A673 (cell line): ENCODE measurements around the gene SERF2. TPM values are rescaled to one million over a fixed set of nuclear protein-coding genes. Genes with fewer than 3 reads are reported as not detected.

Experiments
- BruUV-seq: library from RNA; stranded (reverse); fragments of 400-500 nt; replicated peaks from 2 replicates; lab custom pipeline; 2021; lab: Mats Ljungman, UMichigan
- CTCF ChIA-PET: fragments of 300-600 bp; sonication (Branson Sonifier 250); formaldehyde crosslinking; loops from one replicate; lab custom pipeline; 2022; ENCODE audit warnings: antibody characterized with exemption; lab: Charles Lee
- POLR2A ChIA-PET: fragments of 300-600 bp; sonication (Branson Sonifier 250); formaldehyde crosslinking; loops from one replicate; lab custom pipeline; 2022; ENCODE audit warnings: antibody characterized with exemption; ENCODE audit not compliant: low non-redundant PET; lab: Charles Lee
- DNase-seq: peaks from one replicate; pipeline ENCODE4 v3.0.0-alpha.2; 2015; ENCODE audit warnings: low spot score
- H3K27ac ChIP-seq: fragments of 200-600 bp; sonication (generic); 2 replicates; pipeline ENCODE4 v1.5.1; 2016; ENCODE audit warnings: mixed run types, low read depth, mild to moderate bottlenecking, mixed read lengths, antibody characterized with exemption, low read length; ENCODE audit not compliant: poor library complexity, severe bottlenecking
- H3K27me3 ChIP-seq: fragments of 200-600 bp; sonication (generic); replicated peaks from 2 replicates; pipeline ENCODE4 v1.6.1; 2017; ENCODE audit warnings: mixed run types, low read depth, mild to moderate bottlenecking, mixed read lengths, antibody characterized with exemption, low read length; ENCODE audit not compliant: insufficient read depth, poor library complexity
- H3K36me3 ChIP-seq: fragments of 200-600 bp; sonication (generic); 2 replicates; pipeline ENCODE4 v1.6.1; 2016; ENCODE audit warnings: mixed run types, mild to moderate bottlenecking, mixed read lengths, antibody characterized with exemption, low read length; ENCODE audit not compliant: insufficient read depth, poor library complexity, severe bottlenecking
- H3K4me1 ChIP-seq: fragments of 200-600 bp; sonication (generic); 2 replicates; pipeline ENCODE4 v1.6.1; 2017; ENCODE audit warnings: mixed run types, mild to moderate bottlenecking, mixed read lengths, antibody characterized with exemption, low read length; ENCODE audit not compliant: insufficient read depth, poor library complexity, severe bottlenecking
- H3K4me3 ChIP-seq: fragments of 200-600 bp; sonication (generic); 2 replicates; pipeline ENCODE4 v1.5.1; 2016; ENCODE audit warnings: low read depth, mixed run types, mild to moderate bottlenecking, mixed read lengths, low read length; ENCODE audit not compliant: poor library complexity, severe bottlenecking
- H3K9me3 ChIP-seq: fragments of 200-600 bp; sonication (generic); 2 replicates; pipeline ENCODE4 v1.6.1; 2016; ENCODE audit warnings: mixed run types, low read depth, mild to moderate bottlenecking, mixed read lengths, antibody characterized with exemption, low read length; ENCODE audit not compliant: poor library complexity, severe bottlenecking
- CTCF ChIP-seq: fragments of 300-800, 200-600 bp; sonication (generic); conservative IDR thresholded peaks from 2 replicates; pipeline ENCODE4 v1.5.1; 2017; ENCODE audit warnings: low read depth, mild to moderate bottlenecking, antibody characterized with exemption, low read length, moderate library complexity, mixed read lengths
- EZH2 ChIP-seq: fragments of 200-600 bp; sonication (generic); IDR thresholded peaks from 2 replicates; pipeline ENCODE4 v1.6.1; 2017; ENCODE audit warnings: borderline replicate concordance, low read depth, mild to moderate bottlenecking, mixed read lengths, antibody characterized with exemption, low read length; ENCODE audit not compliant: poor library complexity, severe bottlenecking
- intact Hi-C: fragments of 100-400 bp; cut with micrococcal nuclease; formaldehyde crosslinking; loops from one replicate; pipeline ENCODE4 v1.10.0; 2022; ENCODE audit not compliant: unreplicated experiment
- total RNA-seq: library from RNA; stranded (reverse); gene quantifications from 2 replicates; pipeline ENCODE4 v1.2.3, GENCODE V29; 2021

The SERF2 gene
- total RNA-seq, 1 experiment from 2014 or later: 632 TPM

- intact Hi-C loops: no loop called here
- ChIA-PET POLR2A (no interaction called here), CTCF (interaction anchor here (0.5 kb wide), 1 partner anchor 25 kb away, joined by 3 read pairs; no protein-coding TSS in a partner anchor)
- TF ChIP-seq EZH2 (no peak), CTCF (no peak)
- BruUV-seq: no TSS peak
- Histone ChIP-seq H3K27me3 (no peaks in the 10 kb centered on the region), H3K4me3 (no peak overlapping the region), H3K4me1 (peaks cover 11% of the 10 kb centered on the region), H3K27ac (no peak overlapping the region), H3K9me3 (no peaks in the 10 kb centered on the region), H3K36me3 (peaks cover 56% of the 10 kb centered on the region)
- DNase-seq: no peak
These were observed 19.5 kb upstream of the SERF2 start for GRCh38 chr15:43772624-43773023.

- BruUV-seq: TSS peak; percentile 29
- H3K27ac ChIP-seq: peak overlapping the region; percentile 33
- H3K9me3 ChIP-seq: no peaks in the 10 kb centered on the region
- ChIA-PET CTCF (no interaction called here), POLR2A (no interaction called here)
- intact Hi-C loops: no loop called here
- no peaks in the 10 kb centered on the region for H3K27me3 ChIP-seq
- no peak for TF ChIP-seq CTCF
- H3K4me1 ChIP-seq: peaks cover 11% of the 10 kb centered on the region
- H3K4me3 ChIP-seq: no peak overlapping the region
- no peak for DNase-seq
- H3K36me3 ChIP-seq: peaks cover 43% of the 10 kb centered on the region
These were observed 18.1 kb upstream of the SERF2 start for GRCh38 chr15:43774062-43774461.

GRCh38 chr15:43775411-43775965 is 16.6 kb upstream of the SERF2 start:
- ChIA-PET POLR2A (no interaction called here), CTCF (no interaction called here)
- H3K9me3 ChIP-seq: no peaks in the 10 kb centered on the region
- H3K27me3 ChIP-seq: no peaks in the 10 kb centered on the region
- H3K36me3 ChIP-seq: peaks cover 29% of the 10 kb centered on the region
- BruUV-seq: no TSS peak
- H3K27ac ChIP-seq: peak overlapping the region; percentile 41
- H3K4me1 ChIP-seq: peaks cover 11% of the 10 kb centered on the region
- TF ChIP-seq CTCF: peak; percentile 46
- no peak for TF ChIP-seq EZH2
- no peak overlapping the region for H3K4me3 ChIP-seq
- intact Hi-C loops: no loop called here
- DNase-seq: peak; percentile 79
